ENCODE measurements around the gene LAIR2.

DNA sequence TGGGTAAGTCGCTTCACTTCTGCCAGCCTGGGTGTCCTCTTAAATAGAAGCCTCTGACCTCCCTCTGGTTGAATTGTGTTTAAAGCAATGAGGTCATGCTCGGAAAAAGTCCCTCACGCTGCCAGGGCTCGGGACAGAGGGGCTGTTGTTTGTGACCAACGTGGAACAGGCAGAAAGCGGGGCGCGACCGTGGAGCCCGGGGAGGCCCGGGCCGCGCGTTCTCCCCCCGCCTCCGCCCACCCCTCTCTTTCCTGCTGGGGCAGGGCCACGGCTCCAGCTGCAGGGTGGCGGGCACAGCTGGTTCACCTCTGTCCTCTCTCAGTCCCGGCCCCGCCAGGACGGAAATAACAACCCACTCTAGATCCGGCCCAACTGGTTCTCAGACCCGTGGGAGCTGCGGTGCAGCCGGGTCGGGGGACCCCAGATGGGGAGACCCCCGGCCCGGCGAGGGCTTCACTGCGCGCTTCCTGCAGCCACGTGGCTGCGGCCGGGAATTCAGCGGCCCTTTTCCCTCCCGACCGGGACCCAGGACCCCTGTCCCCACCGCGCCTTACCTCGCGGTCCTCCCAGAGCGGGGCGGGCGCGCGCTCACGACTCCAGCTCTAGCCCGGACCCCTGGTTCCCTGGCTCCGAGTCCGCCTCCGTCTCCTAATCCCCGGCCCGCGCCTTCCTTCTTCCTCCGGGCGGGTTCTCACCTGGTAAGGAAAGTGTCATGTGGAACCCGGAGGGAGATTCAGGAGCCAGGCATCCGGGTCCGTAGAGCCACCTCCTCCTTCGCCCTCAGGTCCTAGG is 31.4 kb upstream of the LAIR2 start:
- TF ChIP-seq CTCF (IDR thresholded peaks at IDR 0.05) (no peak), POLR2AphosphoS5 (IDR thresholded peaks at IDR 0.05) (peak; percentile 48 to 50)
